Gastroesophageal sphincter (tissue), 4 donors: ENCODE measurements around the gene PPARG. TPM values are rescaled to one million over a fixed set of nuclear protein-coding genes. Genes with fewer than 3 reads are reported as not detected.

Experiments used
- ATAC-seq: fragments of 150-250 bp; one replicate; pipeline ENCODE4 v1.9.1; 2016; ENCODE audit warnings: mild to moderate bottlenecking, moderate library complexity
- H3K27ac ChIP-seq, 4 donors: fragments of 200-600 bp; sonication (generic) in 3 of 4; 1 replicate in 3 of 4; 2 replicates in 1 of 4; pipeline ENCODE4 v1.5.1; 2016 to 2019
- H3K27me3 ChIP-seq: fragments of 200-600 bp; sonication (generic); one replicate; pipeline ENCODE4 v1.5.1; 2019
- H3K36me3 ChIP-seq, 2 donors: fragments of 200-600 bp; sonication (generic); one replicate each; pipeline ENCODE4 v1.5.1; 2019; ENCODE audit warnings: control low read depth in 1 of 2
- H3K4me1 ChIP-seq, 3 donors: fragments of 200-600 bp; sonication (generic); 1 replicate in 2 of 3; 2 replicates in 1 of 3; pipeline ENCODE4 v1.5.1; 2016 to 2019; ENCODE audit warnings: control low read depth in 2 of 3
- H3K4me3 ChIP-seq, 2 donors: fragments of 200-600 bp; sonication (generic); one replicate each; pipeline ENCODE4 v1.5.1; 2019; ENCODE audit warnings: mild to moderate bottlenecking in 1 of 2, moderate library complexity in 1 of 2
- H3K9me3 ChIP-seq, 3 donors: fragments of 200-600 bp; sonication (generic); one replicate each; pipeline ENCODE4 v1.5.1; 2017 to 2019; ENCODE audit warnings: control low read depth in 2 of 3
- CTCF ChIP-seq, 4 experiments: fragments of 200-600 bp in 2 of 4; fragments of 450-650 bp in 2 of 4; sonication (generic) in 1 of 4; IDR thresholded peaks; one replicate each; pipeline ENCODE4 v1.5.1; 2017 to 2019; ENCODE audit warnings: antibody characterized with exemption in 4 of 4, mild to moderate bottlenecking in 2 of 4, moderate library complexity in 2 of 4
- EP300 ChIP-seq: sonication (generic); formaldehyde crosslinking; IDR thresholded peaks from one replicate; pipeline ENCODE4 v1.6.1; 2017; ENCODE audit warnings: antibody characterized with exemption, mild to moderate bottlenecking
- POLR2A ChIP-seq, 2 donors: fragments of 450-650 bp; IDR thresholded peaks; one replicate each; pipeline ENCODE4 v1.6.1; 2017; ENCODE audit warnings: antibody characterized with exemption in 2 of 2, mild to moderate bottlenecking in 2 of 2, moderate library complexity in 1 of 2
- POLR2AphosphoS5 ChIP-seq: sonication (generic); formaldehyde crosslinking; IDR thresholded peaks from one replicate; pipeline ENCODE4 v1.6.1; 2017; ENCODE audit warnings: antibody characterized with exemption
- WGBS, 2 donors: methylation state at CpG; one replicate each; pipeline ENCODE4 v1.1.5; 2018; ENCODE audit warnings: low coverage in 1 of 2; 5-methylcytosine and 5-hydroxymethylcytosine counted together
- total RNA-seq, 4 donors: library from RNA; depleted of rRNA; stranded (reverse); fragments of >200 nt; gene quantifications; one replicate each; pipeline ENCODE4 v1.1.0, GENCODE V29; 2016

Gene PPARG
- total RNA-seq, 4 donors from 2014 or later = 3.9 to 14.9 (median 9.3) TPM

- WGBS, 2 donors = 85 to 92% methylated on average over 10 to 11 of the region's 11 CpGs
- H3K27ac ChIP-seq = no peak overlapping the region
- no peaks in the 10 kb centered on the region for H3K4me1 ChIP-seq
- H3K4me3 ChIP-seq = no peak overlapping the region
- H3K36me3 ChIP-seq = no peaks in the 10 kb centered on the region
- H3K27me3 ChIP-seq = peaks cover 4% of the 10 kb centered on the region
- ATAC-seq = no peak
- TF ChIP-seq POLR2A (IDR thresholded peaks at IDR 0.05) (no peak), CTCF (IDR thresholded peaks at IDR 0.05) (no peak), EP300 (no peak), POLR2AphosphoS5 (no peak)
- no peaks in the 10 kb centered on the region for H3K9me3 ChIP-seq
Observed at GRCh38 chr3:12409684-12410596, 121.1 kb downstream of the PPARG start.

- ATAC-seq = no peak
Observed at GRCh38 chr3:12413721-12414255, 124.9 kb downstream of the PPARG start.

GRCh38 chr3:12415014-12415680, 126.3 kb downstream of the PPARG start:
- Histone ChIP-seq H3K27ac (no peak overlapping the region), H3K36me3 (no peaks in the 10 kb centered on the region), H3K9me3 (no peaks in the 10 kb centered on the region), H3K4me1 (no peaks in the 10 kb centered on the region), H3K27me3 (peaks cover 7% of the 10 kb centered on the region), H3K4me3 (no peak overlapping the region)
- no peak for ATAC-seq
- no peak for TF ChIP-seq EP300
- no peak for TF ChIP-seq CTCF (IDR thresholded peaks at IDR 0.05)
- no peak for TF ChIP-seq POLR2A (IDR thresholded peaks at IDR 0.05)
- TF ChIP-seq POLR2AphosphoS5 = no peak
- WGBS, 2 donors = 82 to 91% methylated on average over 3 to 4 of the region's 4 CpGs

More at GRCh38 chr3:12413721-12414255, 124.9 kb downstream of the PPARG start:
- peaks cover 4% of the 10 kb centered on the region for H3K27me3 ChIP-seq
- H3K9me3 ChIP-seq = no peaks in the 10 kb centered on the region
- H3K36me3 ChIP-seq = no peaks in the 10 kb centered on the region
- no peaks in the 10 kb centered on the region for H3K4me1 ChIP-seq
- no peak for TF ChIP-seq POLR2AphosphoS5
- TF ChIP-seq CTCF (IDR thresholded peaks at IDR 0.05) = no peak
- TF ChIP-seq EP300 = no peak
- TF ChIP-seq POLR2A (IDR thresholded peaks at IDR 0.05) = no peak
- H3K4me3 ChIP-seq = no peak overlapping the region
- WGBS, 2 donors = 100% methylated on average over 1 of the region's 1 CpG; no CpG with 5 or more reads in 1 of the 2 donors
- no peak overlapping the region for H3K27ac ChIP-seq

- Histone ChIP-seq H3K4me3 (no peak overlapping the region), H3K27ac (no peak overlapping the region), H3K36me3 (no peaks in the 10 kb centered on the region), H3K4me1 (no peaks in the 10 kb centered on the region), H3K9me3 (no peaks in the 10 kb centered on the region), H3K27me3 (peaks cover 5% of the 10 kb centered on the region)
- TF ChIP-seq EP300 = no peak
- no peak for TF ChIP-seq POLR2A (IDR thresholded peaks at IDR 0.05)
- TF ChIP-seq CTCF (IDR thresholded peaks at IDR 0.05) = no peak
- TF ChIP-seq POLR2AphosphoS5 = no peak
- no peak for ATAC-seq
- WGBS, 2 donors = 68 to 85% methylated on average over 4 to 7 of the region's 8 CpGs
Observed at GRCh38 chr3:12416731-12417130, 127.9 kb downstream of the PPARG start.
